HG02571 (cell line): Measurements from ENCODE around the gene SDHAF1.
"Not testable (repeated sequence)": the region's sequence is repeated elsewhere in the genome, so short reads cannot be mapped to it uniquely, and the experiment has no call there.

Source experiments
- ATAC-seq: cut with Tn5 transposase; IDR thresholded peaks from one replicate; pipeline ENCODE4 v1.9.1; 2021; ENCODE audit warnings: mild to moderate bottlenecking, moderate library complexity; ENCODE audit not compliant: unreplicated experiment

The SDHAF1 gene

DNA sequence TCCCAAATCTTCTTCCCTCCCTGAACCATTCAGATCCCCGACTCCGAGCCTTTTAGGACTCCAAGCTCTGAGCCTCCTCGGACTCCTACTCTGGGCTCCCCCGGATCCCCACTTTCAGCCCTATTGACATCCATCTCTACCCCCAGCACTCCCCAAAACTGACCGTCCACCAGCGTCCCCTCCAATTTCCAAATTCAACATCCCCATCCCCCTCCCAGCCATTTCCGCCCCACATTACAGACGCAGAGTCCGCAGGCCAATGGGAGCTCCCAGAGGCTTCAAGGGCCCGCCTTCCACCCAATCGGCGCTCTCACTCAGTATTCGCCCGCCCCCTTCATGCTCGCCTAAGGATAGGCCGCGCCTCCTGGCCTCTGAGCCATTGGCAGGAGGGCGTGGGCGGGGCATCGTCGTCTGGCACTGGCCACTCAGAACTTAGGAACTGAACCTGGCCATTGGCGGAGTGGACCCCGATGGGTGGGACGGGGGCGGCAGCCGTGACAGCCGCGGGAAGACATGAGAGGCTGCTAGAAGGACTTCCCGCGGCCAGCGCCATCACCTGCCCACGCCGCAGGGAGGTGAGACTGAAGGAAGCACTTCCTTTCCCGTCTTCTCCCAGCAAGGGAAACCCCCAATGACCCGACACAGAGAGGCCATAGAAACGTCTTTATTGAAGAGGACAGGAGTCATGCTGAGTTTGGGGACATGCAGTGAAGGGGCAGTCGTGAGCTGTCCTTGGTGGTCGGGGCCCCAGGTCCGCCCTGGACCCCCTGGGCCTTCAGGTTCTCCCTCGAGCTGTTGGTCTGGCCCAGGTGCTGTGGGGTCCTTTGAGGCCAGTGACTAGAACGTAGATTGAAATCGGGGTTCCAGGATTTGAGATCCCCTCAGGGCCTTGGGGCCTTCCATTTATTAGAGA, 19.3 kb downstream of the SDHAF1 start, which contains the start of gene ALKBH6:
ALKBH6 (minus strand) TSS at position 202 of the 913 bp plus-strand sequence. CDS start 816 bp downstream, outside the sequence.
- ATAC-seq: peak; percentile 91

DNA sequence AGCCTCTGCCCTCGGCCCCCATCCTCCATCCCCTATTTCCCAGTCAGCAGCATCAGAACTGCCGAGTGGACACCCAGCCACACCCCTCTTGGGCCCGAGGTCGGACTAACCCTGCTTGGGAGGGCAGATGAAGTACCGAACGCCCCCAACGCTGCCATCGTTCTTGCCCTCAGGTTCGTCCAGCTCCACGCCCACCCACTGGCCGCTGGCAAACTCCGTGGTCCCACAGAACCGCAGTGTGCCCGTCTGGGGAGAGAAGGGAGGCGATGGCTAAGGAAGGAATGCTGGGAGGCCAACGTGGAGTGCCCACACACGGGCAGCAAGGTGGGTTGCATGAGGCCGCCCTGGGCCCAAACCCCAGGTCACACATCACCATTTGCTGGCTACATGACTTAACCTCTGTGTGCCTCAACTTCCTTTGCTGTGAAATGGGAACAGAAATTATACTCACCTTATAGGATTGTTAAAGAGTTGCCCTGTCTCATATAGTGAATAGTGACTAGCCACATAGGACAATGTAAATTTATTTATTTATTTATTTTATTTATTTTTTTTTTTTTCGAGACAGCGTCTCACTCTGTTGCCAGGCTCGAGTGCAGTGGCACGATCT, 24.2 kb downstream of the SDHAF1 start:
- no peak for ATAC-seq

DNA sequence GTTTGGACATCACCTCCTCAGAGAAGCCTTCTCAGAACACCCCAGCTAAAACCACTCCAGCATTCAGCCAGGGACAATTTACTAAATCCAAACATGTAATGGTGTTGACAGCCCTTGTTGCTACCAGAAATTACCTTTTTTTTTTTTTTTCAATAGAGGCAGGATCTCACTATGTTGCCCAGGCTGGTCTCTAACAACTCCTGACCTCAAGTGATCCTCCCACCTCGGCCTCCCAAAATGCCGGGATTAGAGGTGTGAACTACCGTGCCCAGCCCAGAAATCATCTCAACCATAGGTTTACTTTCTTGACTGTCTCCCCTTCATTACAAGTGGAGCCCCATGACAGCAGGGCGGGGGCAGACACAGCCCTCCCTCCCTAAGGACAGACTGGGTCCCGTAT, 28.4 kb downstream of the SDHAF1 start:
- no peak for ATAC-seq

DNA sequence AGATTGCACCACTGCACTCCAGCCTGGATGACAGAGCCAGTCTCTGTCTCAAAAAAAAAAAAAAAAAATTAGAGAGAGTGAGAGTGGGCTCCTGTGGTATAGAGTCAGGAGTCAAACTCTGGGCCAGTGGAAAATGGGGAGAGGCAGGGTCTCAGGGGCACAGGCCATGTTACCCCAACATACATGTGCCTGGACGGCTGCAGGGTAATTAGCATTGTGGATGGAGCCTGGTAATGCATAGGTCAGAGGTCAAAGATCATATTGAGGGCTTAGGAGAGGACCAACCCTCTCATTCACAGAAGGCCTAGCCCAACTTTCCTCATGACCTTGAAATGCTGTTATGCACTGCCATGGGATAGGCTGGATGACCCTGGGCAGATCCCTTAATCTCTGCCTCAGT, 30.6 kb downstream of the SDHAF1 start:
- no peak for ATAC-seq

DNA sequence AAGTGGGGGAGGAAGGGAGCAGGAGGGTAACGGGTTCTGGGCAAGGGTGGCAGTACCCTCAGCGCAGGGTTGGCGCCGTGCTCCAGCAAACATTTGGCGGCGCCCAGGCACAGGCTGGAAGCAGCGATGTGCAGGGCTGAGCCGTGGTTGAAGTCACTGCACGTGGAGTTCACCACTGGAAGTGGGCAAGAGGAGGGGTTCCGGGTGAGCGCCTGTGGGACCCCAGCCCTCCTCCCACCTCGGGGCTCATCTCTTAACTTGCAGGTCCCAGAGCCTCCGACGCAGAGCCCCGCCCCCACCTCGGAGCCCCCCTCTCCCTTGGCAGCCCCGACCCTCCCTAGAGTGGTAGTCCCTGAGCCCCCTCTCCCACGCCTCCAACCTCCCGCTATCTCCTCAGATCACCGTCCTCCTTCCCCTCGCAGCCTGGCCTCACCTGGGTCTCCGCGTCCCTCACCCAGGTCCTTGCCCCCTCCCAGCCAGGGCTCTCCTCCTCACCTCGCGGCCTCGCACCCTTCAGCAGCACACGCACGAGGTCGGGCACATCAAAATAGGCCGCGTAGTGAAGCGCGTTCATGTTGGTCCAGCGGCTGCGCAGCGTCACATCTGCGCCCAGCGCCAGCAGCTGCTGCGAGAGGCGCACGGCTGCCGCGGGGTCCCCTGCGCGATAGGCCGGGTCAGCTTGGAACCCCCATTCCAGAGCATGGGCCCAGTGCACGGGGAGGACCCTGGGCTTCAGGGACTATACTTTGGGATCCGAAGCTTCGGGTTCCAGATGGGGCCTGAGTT, 31.3 kb downstream of the SDHAF1 start:
- ATAC-seq: no peak

DNA sequence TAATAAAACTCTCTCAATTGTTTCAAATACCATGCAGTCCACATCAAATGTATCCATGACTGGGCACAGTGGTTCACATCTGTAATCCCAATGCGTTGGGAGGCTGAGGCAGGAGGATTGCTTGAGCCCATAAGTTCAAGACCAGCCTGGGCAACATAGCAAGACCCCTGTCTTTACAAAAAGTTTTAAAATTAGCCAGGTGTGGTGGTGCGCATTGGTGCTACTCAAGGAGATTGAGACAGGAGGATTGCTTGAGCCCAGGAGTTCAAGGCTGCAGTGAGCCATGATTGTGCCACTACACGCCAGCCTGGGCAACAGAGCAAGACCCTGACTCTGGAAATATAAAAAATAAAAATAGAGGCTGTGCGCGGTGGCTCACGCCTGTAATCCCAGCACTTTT, 32.7 kb downstream of the SDHAF1 start:
- no peak for ATAC-seq

DNA sequence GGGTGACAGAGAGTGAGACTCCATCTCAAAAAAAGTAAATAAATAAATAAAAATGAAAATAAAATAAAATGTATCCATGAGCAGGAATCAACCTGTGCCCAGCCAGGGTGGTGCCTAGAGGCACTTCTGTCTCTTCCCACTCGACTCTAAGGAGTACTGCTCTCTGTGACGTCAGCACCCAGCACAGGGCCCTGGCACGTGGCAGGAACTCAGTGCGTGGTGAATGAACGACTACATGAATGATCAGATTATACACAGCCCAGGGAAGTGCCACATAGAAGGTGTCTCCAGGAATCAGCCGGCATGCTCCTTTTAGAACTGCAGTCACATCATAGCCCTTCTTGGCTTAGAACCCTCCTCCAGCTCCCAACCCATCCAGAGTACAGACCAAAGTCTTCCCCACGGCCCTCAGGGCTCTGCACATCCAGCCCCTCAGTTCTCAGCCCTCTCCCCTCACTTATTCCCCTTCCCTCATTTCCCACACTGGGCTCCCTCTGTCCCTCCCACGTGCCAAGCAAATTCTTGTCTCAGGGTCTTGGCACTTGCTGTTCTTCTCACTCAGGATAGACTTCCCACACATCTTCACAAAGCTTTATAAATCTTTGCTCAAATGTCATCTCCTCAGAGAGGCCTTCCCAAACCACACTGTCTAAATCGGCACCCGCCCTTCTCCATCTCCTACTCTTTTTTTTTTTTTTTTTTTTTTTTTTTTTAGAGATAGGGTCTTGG, 33.5 kb downstream of the SDHAF1 start:
- ATAC-seq: no peak

DNA sequence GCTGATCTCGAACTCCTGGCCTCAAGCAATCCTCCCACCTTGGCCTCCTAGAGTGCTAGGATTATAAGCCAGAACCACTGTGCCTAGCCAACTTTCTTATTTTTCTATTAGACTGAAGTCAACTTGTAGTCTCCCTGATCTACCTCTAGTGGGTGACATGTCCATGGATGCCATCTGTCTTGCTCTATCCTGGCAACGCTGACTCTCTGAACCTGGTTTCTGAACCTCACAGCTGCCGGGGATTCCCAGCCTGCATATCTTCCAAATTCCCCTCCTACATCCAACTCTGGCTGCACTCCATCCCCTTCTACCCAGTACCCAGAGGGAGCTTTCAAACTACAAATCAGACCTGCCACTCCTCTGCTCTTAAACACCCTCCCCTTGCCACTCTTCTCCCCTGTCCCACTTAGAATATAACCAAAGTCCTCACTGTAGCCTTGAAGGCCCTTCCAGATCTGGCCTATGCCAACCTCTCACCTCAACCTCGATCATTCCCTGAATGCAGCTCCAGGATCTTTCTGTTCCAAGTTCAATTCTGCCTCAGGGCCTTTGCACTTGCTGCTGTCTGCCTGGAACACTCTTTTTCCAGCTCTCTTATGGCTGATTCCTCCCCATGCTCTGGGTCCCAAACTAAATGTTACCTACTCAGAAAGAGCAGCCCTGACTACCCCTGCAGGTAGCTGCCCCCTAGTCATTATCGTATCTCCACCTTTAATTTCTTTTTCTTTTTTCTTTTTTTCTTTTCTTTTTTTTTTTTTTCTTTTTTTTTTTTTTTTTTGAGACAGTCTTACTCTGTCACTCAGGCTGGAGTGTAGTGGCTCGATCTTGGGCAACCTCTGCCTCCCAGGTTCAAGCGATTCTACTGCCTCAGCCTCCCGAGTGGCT, 35.5 kb downstream of the SDHAF1 start:
- ATAC-seq: no peak

DNA sequence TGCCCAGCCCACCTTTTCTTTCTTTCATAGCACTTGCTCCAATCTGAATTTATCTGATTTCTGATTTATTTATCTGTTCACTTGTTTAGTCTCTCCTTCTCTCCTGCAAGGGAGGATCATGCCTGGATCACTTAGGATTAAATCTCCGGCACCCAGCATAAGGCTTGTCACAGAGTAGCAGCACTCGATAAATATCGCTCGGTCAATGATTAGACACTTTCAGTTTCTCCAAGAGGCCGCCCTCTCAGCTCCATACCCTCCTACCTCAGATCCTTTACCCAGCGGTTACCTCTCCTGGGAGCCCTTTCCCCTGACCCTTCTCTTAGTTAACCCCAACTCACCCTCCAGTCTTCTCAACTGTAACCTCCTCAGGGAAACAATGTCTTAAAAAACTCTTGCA, 36.3 kb downstream of the SDHAF1 start:
- ATAC-seq: no peak

DNA sequence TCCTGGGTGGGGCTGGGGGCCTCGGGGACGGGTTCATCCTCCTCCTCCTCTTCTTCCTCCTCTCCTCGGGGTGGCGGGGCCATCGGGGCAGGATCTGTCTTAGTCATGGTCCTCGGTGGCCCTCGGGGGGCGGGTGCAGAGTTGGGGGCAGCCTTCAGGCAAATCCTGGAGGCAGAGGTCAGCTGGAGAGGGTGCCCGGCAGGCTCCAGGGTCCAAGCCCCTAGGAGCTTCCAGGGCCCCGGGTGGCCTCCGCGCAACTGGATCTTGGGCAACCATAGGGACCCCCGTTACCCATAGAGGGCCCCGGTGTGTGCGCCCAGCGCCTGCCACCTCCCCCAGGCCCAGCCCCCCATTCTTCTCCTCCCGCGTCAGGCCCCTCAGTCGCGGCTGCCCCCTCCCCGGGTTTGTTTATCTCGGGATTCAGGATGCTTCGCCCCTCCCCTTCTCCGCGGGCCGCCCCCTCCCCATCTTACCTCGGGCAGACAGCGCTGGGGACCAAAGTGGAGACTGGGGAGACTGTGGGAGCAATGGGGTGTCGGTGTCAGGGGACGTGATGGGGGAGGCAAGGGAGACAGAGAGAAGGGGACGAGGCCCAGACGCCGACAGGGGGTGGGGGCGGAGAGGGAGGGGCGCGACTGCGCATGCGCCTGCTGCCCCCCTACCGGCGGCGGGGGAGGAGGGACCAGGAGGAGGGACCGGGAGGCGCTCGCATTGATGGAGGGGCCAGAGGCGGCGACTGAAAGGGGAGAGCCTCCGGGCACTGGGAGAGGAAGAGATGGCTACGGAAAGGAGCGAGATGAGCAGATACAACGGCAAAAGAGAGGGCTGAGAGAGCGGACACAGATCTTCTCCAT, 37.5 kb downstream of the SDHAF1 start, which contains the start of gene CLIP3:
CLIP3 (minus strand) TSS at position 623 of the 854 bp plus-strand sequence; CDS start at position 107, 516 bp downstream.
- no peak for ATAC-seq

DNA sequence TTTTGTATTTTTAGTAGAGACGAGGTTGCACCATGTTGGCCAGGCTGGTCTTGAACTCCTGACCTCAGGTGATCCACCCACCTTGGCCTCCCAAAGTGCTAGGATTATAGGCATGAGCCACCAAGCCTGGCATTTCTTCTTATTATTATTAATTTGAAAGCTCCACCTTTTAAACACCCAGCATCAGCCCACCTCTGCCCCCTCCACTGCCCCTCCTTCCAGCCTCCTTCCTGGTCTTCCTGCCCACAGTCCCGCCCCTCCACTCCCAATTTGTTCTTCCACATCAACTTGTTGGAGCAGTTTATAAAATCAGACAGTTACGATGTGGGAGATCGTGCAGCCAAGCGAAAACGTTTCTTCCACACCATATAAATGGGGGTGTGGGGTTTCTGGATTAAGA, 45.5 kb downstream of the SDHAF1 start:
- no peak for ATAC-seq

DNA sequence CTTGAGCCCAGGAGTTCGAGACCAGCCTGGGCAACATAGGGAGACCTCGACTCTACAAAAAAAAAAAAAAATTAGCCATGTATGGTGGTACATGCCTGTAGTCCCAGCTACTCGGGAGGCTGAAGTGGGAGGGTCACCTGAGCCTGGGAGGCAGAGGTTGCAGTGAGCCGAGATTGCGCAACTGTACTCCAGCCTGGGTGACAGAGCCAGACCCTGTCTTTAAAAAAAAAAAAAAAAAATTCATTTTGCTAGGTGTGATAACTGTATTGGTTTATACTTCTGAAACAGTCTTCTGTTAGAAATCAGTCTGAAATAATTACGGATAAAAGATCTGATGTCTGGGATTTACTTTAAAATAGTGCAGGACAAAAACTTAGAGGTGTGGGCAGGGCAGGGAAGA, 46.1 kb downstream of the SDHAF1 start:
- ATAC-seq: not testable (repeated sequence)

DNA sequence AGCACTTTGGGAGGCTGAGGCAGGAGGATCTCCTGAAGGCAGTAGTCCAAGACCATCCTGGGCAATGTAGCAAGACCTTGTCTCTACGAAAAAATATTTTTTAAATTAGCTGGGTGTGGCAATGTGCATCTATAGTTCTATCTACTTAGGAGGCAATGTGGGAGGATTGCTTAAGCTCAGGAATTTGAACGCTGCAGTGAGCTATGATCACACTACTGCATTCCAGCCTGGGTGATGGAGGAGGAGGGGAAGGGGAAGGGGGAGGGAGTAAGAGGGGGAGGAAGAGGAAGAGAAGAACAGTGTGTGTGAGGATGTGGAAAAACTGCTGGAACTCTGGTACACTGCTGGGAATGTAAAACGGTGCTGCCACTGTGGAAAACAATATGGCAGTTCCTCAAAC, 46.8 kb downstream of the SDHAF1 start:
- no peak for ATAC-seq

DNA sequence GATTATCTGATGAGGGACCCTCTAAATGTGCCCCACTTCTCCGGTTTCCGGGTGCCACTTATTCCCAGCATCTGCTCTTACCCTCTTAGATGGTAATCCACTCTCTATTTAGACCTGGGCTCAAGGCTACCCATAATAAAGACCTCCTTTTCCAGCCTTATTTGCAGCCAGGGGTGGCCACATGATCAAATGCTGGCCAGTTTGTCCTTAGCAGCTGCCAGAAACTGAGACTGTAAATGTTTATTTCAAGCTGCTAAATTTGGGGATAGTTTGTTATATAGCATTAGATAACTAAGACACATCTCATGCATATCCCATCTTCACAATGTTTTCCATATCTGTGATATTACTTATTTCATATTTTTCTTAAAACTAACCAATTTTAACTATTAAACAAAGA, 49.0 kb downstream of the SDHAF1 start:
- ATAC-seq: no peak
